Tongue (tissue), 2 donors: ENCODE results near the gene FHL2. TPM values are rescaled to one million over a fixed set of nuclear protein-coding genes. Genes with fewer than 3 reads are reported as not detected.

ENCODE experiments used
- DNase-seq: peaks from one replicate; pipeline ENCODE4 v3.0.0-alpha.2; 2015
- total RNA-seq: library from RNA; depleted of rRNA; stranded (reverse); fragments of >200 nt; gene quantifications from one replicate; pipeline ENCODE4 v1.2.3, GENCODE V29; 2014

FHL2 gene
- total RNA-seq, 1 donor from 2014 or later: 193 TPM

DNA sequence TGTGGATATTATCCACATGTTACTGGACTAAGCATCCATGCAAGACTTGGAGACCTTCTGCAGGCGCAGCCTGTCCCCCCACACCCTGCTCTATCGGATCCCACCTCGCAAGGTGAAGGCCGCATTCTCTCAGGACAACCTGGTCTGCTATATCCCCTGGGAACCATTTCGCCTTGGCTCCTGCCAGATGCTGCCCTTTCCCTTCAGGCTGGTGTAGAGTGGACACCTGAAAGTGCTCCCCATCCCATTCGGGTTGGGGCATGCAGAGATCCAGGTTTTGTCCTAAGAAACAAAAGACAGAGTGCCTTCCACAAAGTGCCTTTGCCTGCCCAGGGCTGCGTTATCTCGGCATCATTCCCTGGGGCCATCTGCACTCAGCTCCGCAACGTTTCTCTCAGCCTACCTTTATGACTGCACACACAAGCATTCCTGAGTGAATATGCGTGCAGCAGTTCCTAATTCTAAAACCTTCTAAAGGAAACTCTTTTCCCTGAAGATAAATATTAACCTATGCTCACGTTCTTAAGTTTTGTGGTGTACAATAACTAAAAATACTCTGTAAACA, 20.5 kb downstream of the FHL2 start:
- DNase-seq: no peak

DNA sequence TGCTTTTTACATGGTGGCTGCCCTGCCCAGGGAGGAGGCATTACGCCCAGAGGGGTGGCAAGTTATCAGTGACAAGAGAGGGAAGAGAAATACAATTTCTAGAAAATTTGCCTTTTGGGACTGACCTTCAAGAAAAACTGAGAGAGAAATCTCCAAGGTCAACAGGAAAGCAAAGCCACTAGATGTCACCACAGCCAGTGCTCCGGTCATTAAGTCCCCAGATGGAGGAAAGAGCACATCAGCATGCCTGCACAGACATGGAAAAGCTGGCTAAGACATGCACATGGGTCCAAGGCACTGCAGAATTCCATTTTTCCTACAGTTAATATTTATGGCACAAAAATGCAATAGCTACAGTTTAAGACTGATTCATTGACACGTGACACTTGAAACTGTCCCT, 21.0 kb downstream of the FHL2 start:
- DNase-seq: no peak

DNA sequence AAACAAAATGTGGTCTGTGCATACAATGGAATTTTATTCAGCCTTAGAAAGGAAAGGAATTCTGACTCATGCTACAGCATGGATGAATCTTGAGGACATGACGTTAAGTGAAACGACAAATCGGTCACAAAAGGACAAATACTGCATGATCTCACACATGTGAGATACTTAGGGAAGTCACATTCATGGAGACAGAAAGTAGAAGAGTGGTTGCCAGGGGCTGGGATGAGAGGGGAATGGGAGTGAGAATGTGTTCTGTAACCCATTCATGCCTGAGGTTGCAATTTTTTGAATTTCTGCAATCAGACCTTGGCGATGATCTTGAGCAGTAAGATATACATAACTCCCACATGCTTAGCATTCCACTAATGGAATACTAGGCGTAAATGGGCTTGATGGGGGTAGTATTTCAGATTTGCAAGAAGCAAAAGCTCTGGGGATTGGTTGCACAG, 22.0 kb downstream of the FHL2 start:
- DNase-seq: no peak

GRCh38 chr2:105376010-105376409, 22.8 kb downstream of the FHL2 start:
- DNase-seq: no peak

GRCh38 chr2:105375001-105375561, 23.8 kb downstream of the FHL2 start:
- no peak for DNase-seq

GRCh38 chr2:105373895-105374401, 24.9 kb downstream of the FHL2 start:
- DNase-seq: no peak

- DNase-seq: peak; percentile 90
Observed at GRCh38 chr2:105373344-105373781, 25.5 kb downstream of the FHL2 start.

DNA sequence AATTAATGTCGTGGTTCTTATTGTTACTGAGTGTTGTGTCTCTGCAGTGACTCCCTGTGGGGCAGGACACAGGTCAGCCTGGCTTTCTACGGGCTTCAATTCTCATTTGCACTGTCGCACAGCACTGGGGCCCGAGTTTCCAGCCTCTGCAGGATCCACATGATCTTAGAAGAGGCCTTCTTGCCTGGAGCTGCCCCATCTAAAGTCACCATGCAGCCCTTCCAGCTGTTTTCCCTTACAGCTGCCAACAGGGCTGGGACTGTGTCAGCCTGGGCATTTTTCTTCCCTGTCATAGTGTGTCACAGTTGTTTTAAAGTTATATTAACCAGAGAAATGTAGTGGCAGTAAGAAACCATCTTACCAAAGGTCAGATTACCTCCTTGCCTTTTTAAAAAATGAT, 27.0 kb downstream of the FHL2 start:
- peak; percentile 82 for DNase-seq

DNA sequence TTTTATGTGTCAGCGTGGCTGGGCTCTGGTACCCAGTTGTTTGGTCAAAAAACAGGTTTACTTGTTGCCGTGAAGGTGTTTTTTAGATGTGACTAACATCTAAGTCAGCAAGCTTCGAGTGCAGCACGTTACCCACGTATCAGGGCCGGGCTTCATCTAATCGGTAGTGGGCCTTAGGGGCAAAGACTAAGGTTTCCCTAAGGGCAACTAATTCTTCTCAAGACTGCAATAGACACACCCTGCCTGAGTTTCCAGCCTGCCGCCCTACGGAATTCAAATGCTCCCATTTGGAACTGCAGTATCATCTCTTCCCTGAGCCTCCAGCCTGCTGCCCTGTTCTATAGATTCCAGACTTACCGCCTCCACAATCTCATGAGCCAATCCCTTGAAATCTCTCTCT, 27.7 kb downstream of the FHL2 start:
- DNase-seq: no peak

- DNase-seq: peak; percentile 94
Observed at GRCh38 chr2:105369777-105370690, 28.8 kb downstream of the FHL2 start.

GRCh38 chr2:105368759-105369408, 30.0 kb downstream of the FHL2 start:
- DNase-seq: no peak

DNA sequence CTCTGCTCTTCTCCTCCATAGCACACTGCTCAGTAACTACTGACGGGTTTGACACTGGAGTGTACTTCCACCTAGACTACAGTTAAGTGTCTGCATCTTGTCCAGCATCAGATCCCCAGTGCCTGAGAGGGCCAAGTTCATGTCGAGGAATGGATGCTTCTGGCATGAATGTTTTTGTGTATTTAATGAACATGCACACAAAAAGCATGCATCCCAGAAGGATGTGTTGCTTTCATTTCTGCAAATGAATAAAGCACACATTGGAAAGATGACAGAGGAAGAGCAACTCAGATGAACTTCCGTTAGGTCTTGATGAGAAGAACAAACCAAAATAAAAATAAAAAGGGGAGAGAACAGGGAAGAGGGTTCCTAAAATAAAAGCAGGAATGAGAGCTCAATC, 33.6 kb downstream of the FHL2 start:
- DNase-seq: no peak

DNA sequence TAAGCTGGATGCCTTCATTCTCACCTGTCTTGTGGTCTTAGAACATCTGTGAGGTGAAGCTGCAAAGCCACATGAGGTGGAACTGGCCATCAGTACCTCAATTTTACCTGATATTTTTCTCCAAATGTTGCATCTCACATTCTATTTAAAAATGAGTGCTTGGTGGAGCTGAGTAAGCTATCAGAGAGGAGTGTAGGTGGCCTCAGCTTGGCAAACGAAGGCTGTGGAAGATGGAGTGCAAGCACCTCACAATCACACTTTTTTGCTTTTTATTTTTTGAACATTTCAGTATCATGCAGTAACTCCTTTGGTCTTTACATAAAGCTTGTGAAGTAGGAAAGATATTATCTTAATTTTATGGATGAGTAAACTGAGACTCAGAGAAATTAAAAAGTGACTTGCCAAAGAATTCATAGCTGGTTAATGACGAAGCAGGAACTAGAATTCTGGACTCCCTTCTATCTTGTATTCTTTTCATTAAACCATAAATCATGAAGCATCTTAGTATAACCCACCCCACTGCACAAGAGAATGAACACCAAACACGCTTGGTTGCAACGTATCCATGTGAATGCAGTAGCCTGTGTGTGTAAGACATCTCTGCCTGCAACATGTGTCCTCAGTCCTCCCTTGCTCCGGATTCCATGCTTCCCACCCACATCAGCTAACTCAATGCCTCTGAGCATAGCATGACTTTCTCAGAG, 34.3 kb downstream of the FHL2 start:
- DNase-seq: no peak

DNA sequence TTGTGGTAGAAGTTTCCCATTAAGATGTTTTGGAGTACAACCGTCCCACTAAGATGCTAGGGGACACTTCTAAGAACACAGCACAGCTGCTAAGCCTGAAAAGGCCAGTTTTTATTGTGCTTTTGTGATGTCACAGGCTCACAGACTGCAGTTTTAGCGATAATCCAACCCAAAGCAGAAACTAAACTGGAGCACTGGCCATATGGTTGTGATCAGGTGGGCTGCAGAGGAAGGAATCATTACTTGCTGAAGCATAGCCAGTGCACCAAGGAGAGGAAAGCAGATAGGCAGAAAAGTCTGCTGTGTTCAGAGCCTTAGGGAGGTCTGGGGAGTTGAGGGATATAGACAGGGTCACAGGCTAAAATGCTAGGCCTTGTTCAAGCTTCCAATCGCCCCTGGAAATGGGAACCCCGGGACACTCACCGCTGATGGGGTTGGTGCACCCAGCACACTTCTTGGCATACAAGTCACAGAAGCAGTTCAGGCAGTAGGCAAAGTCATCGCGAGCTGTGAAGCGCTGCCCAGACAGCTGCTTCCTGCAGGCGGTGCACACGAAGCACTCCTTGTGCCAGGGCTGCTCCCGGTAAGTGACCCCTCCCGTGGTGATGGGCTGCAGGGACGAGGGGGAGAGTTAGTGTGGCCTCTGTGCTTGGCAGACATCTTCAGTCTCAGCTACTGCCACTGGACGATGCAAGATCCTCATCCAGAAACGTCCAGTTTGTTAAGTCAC, 35.8 kb downstream of the FHL2 start:
- no peak for DNase-seq

GRCh38 chr2:105361102-105361889, 37.6 kb downstream of the FHL2 start:
- DNase-seq: no peak

GRCh38 chr2:105358593-105358992, 40.3 kb downstream of the FHL2 start:
- DNase-seq: no peak

DNA sequence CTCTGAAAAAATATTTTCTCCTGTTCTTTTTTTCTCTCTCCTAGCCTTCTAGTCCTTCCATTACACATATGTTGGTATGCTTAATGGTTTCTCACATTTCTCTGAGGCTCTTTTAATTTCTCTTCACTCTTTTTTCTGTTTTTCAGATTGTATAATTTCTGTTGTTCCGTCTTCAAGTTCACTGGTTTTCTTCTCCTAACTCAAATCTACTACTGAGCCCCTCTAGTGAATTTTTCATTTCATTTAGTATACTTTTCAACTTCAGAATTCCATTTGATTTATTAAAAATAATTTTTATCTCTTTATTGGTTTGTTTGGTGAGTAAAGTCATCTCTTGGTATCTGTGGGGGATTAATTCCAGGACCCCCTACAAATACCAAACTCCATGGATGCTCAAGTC, 41.7 kb downstream of the FHL2 start:
- DNase-seq: no peak

GRCh38 chr2:105344704-105345345, 54.0 kb downstream of the FHL2 start:
- peak; percentile 76 for DNase-seq

DNA sequence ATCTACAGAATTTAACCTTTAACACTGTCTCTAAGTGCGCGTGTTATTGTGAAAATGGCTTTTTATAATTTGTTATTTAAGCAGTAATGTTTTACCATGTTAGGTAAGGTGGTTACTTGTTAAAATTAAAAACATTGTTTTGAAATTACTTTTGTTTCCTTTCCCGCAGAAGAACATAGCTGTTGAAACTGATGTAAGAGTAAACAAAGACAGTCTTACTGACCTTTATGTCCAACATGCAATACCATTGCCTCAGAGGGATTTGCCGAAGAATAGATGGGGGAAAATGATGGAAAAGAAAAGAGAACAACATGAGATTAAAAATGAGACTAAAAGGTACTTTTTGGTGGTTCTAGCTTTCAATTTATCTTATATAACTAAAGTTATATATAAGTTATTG, 59.4 kb downstream of the FHL2 start:
- no peak for DNase-seq

DNA sequence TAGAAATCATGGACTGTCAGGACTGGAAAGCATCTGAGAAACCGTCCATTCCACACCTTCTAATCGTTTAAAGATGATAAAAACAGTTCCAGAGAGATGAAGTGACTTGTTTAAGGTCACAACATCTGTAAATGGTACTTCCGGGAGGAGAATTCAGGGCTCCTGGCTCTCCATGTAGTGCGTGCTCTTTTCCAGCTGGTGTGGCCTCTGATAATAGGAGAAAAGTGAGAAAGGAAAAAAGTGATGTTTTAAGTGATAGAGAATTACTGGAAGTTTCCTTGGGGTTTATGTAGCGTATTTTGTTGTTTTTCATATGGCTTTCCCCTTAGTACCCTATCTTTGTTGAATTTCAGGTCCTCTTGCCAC, 60.8 kb downstream of the FHL2 start:
- no peak for DNase-seq
